Skeletal muscle tissue (tissue), 4 donors: ENCODE data around the gene PLEKHB1. TPM values are rescaled to one million over a fixed set of nuclear protein-coding genes. Genes with fewer than 3 reads are reported as not detected.

Experiments used
- H3K27ac ChIP-seq: one replicate; pipeline ENCODE4 v1.7.0; 2013; ENCODE audit warnings: mild to moderate bottlenecking, low read depth, low read length, inconsistent platforms
- H3K27me3 ChIP-seq, 3 donors: one replicate each; pipeline ENCODE4 v1.7.0; 2013; ENCODE audit warnings: low read length in 3 of 3; ENCODE audit not compliant: control insufficient read depth in 3 of 3, insufficient read depth in 3 of 3
- H3K36me3 ChIP-seq, 3 donors: one replicate each; pipeline ENCODE4 v1.7.0; 2013; ENCODE audit warnings: low read length in 3 of 3; ENCODE audit not compliant: control insufficient read depth in 3 of 3, insufficient read depth in 3 of 3
- H3K4me1 ChIP-seq, 3 donors: one replicate each; pipeline ENCODE4 v1.7.0; 2013; ENCODE audit warnings: low read length in 3 of 3, mild to moderate bottlenecking in 3 of 3; ENCODE audit not compliant: control insufficient read depth in 3 of 3, insufficient read depth in 3 of 3
- H3K4me3 ChIP-seq, 3 donors: one replicate each; pipeline ENCODE4 v1.7.0; 2013; ENCODE audit warnings: low read length in 3 of 3
- H3K9ac ChIP-seq, 3 donors: one replicate each; pipeline ENCODE4 v1.7.0; 2013; ENCODE audit warnings: low read length in 3 of 3, mild to moderate bottlenecking in 3 of 3, moderate library complexity in 2 of 3, low read depth in 1 of 3
- H3K9me3 ChIP-seq, 3 donors: one replicate each; pipeline ENCODE4 v1.7.0; 2013; ENCODE audit warnings: low read length in 3 of 3; ENCODE audit not compliant: control insufficient read depth in 3 of 3
- total RNA-seq: library from RNA; depleted of rRNA; stranded (reverse); fragments of >200 nt; gene quantifications from one replicate; pipeline ENCODE4 v1.2.3, GENCODE V29; 2014
- donor health status: Osteomylitis.

Gene PLEKHB1
- total RNA-seq, 1 donor from 2014 or later, result 1.0 TPM

DNA sequence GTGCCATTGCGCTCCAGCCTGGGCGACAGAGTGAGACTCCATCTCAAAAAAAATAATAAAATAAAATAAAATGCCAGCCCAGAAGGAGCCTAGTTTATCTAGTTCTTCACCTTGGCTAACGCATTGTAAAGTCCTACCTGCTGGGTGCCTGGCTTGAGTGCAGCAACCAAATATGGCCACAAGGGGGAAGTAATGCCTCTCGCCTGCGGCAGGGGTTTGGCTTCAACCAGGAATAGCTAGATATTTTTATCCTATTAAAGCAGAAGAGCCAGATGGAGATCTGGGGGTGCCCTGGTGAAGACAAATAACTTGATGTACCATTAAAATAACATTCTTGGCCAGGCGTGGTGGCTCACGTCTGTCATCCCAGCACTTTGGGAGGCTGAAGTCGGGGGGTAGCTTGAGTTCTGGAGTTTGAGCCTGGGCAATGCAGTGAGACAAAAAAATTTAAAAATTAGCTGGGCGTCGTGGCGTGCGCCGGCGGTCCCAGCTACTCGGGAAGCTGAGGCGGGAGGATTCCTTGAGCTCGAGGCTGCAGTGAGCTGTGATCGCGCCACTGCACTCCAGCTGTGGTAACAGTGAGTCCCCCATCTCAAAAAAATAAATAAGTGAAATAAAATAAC lies 20.6 kb upstream of the PLEKHB1 start:
- H3K9ac ChIP-seq, result peak overlapping the region in 2 of 3 donors; percentile 65 to 75
- peak overlapping the region; percentile 58 to 69 (median 68) for H3K4me3 ChIP-seq
- H3K27me3 ChIP-seq, result no peaks in the 10 kb centered on the region
- peaks cover 14 to 31% (median 23%) of the 10 kb centered on the region in 3 donors for H3K4me1 ChIP-seq
- no peaks in the 10 kb centered on the region for H3K36me3 ChIP-seq
- no peaks in the 10 kb centered on the region for H3K9me3 ChIP-seq
- H3K27ac ChIP-seq, result no peak overlapping the region

DNA sequence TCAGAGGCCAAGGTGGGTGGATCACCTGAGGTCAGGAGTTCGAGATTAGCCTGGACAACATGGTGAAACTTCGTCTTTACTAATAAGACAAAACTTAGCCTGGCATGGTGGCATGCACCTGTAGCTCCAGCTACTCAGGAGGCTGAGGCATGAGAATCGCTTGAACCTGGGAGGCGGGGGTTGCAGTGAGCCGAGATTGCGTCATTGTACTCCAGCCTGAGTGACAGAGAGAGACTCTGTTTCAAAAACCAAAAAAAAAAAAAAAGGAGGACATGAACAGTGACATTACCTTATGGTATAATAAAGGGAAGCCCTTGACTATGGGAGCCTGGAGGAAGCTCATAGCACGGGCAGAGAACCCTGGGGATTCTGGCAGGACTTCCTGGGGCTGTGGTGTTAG lies 16.5 kb upstream of the PLEKHB1 start:
- no peak overlapping the region for H3K27ac ChIP-seq
- H3K4me1 ChIP-seq, result peaks cover 2 to 11% (median 7%) of the 10 kb centered on the region in 3 donors
- H3K9ac ChIP-seq, result no peak overlapping the region
- no peaks in the 10 kb centered on the region for H3K36me3 ChIP-seq
- H3K9me3 ChIP-seq, result no peaks in the 10 kb centered on the region
- H3K27me3 ChIP-seq, result no peaks in the 10 kb centered on the region
- no peak overlapping the region for H3K4me3 ChIP-seq

DNA sequence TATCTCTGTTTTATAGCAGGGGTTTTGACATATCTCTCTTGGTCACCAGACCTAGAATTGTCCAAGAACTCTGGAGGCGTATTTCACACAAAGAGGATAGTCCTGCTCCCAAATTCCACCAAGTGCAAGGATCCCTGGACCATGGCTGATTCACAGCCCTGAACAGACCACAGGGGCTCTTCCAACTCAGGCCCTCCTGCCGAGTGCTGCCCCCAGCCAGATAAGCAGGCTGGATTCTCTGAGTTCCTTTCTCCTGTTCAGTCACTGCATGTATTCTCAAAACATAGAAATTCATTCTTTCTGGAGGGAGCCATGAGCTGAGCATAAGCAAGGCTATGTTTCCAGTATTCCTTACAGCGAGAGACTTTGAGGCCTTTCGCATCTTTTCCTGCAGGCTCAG lies 13.4 kb upstream of the PLEKHB1 start:
- Histone ChIP-seq H3K4me3 (no peak overlapping the region), H3K27ac (no peak overlapping the region), H3K27me3 (no peaks in the 10 kb centered on the region), H3K4me1 (no peaks in the 10 kb centered on the region), H3K9ac (no peak overlapping the region), H3K9me3 (no peaks in the 10 kb centered on the region), H3K36me3 (no peaks in the 10 kb centered on the region)

DNA sequence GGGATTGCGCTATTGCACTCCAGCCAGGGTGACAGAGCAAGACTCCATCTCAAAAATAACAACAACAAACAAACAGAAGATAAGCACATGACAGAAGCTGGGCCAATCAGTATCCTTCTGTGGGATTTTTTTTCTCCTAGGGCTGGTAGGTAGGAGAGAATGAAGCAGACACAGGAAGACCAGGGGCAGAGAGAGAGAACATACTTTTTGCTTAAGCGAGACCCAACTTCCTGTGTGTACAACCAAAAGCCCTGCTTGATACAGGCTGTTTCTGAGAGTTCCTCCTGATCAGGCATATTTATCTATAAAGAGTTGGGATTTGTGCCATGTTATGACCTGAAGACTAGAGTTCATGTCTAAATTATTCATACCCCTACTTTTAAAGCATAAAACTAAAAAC lies 12.4 kb upstream of the PLEKHB1 start:
- Histone ChIP-seq H3K4me3 (no peak overlapping the region), H3K9me3 (no peaks in the 10 kb centered on the region), H3K36me3 (no peaks in the 10 kb centered on the region), H3K4me1 (no peaks in the 10 kb centered on the region), H3K9ac (no peak overlapping the region), H3K27me3 (no peaks in the 10 kb centered on the region), H3K27ac (no peak overlapping the region)

- no peaks in the 10 kb centered on the region for H3K36me3 ChIP-seq
- no peak overlapping the region for H3K9ac ChIP-seq
- H3K27ac ChIP-seq, result no peak overlapping the region
- no peak overlapping the region for H3K4me3 ChIP-seq
- H3K9me3 ChIP-seq, result no peaks in the 10 kb centered on the region
- H3K4me1 ChIP-seq, result no peaks in the 10 kb centered on the region
- no peaks in the 10 kb centered on the region for H3K27me3 ChIP-seq
Measured at GRCh38 chr11:73635721-73636120, 10.7 kb upstream of the PLEKHB1 start.

GRCh38 chr11:73636249-73636648 lies 10.1 kb upstream of the PLEKHB1 start:
- no peaks in the 10 kb centered on the region for H3K27me3 ChIP-seq
- H3K4me3 ChIP-seq, result no peak overlapping the region
- no peaks in the 10 kb centered on the region for H3K9me3 ChIP-seq
- H3K4me1 ChIP-seq, result no peaks in the 10 kb centered on the region
- H3K9ac ChIP-seq, result no peak overlapping the region
- H3K36me3 ChIP-seq, result no peaks in the 10 kb centered on the region
- no peak overlapping the region for H3K27ac ChIP-seq

DNA sequence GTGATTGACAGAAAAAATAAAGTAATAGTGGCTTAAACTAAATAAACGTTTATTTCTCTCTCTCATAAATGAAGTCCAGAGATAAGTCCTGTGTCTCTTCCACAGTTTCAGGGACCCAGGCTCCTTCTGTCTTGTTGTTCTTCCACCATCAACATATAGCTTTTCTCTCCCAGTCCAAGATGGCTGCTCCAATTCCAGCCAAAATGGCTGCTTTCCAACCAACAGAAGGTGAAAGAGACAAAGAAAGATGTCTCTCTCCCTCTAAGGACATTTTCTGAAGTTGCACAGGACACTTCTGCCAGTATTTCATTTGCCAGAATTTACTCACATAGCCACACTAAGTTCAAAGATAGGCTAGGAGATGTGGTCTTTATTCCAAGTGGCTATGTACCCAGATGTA lies 9.4 kb upstream of the PLEKHB1 start:
- Histone ChIP-seq H3K4me3 (no peak overlapping the region), H3K9me3 (no peaks in the 10 kb centered on the region), H3K9ac (no peak overlapping the region), H3K36me3 (no peaks in the 10 kb centered on the region), H3K27me3 (no peaks in the 10 kb centered on the region), H3K27ac (no peak overlapping the region), H3K4me1 (no peaks in the 10 kb centered on the region)

GRCh38 chr11:73640592-73640991 lies 5.8 kb upstream of the PLEKHB1 start:
- Histone ChIP-seq H3K4me1 (no peaks in the 10 kb centered on the region), H3K4me3 (no peak overlapping the region), H3K27ac (no peak overlapping the region)

DNA sequence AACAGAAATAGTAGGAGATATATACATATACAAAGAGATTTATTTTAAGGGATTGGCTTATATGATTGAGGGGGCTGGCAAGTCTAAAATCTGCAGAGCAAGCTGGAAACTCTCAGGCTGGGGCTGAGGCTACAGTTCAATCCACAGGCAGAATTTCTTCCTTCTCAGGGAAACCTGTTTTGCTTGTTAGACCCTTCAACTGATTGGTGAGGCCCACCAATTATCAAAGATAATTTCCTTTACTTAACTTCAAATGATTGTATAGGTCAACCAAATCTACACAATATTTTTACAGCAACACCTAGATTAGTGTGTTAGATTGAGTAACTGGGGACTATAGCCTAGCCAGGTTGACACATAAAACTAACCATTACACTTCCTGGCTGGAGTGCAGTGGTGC lies 4.7 kb upstream of the PLEKHB1 start:
- Histone ChIP-seq H3K27me3 (peaks cover 0 to 3% (median 0%) of the 10 kb centered on the region in 3 donors), H3K36me3 (no peaks in the 10 kb centered on the region), H3K4me1 (no peaks in the 10 kb centered on the region), H3K9ac (no peak overlapping the region), H3K27ac (no peak overlapping the region), H3K4me3 (no peak overlapping the region), H3K9me3 (no peaks in the 10 kb centered on the region)

More at GRCh38 chr11:73640592-73640991, 5.8 kb upstream of the PLEKHB1 start:
- no peaks in the 10 kb centered on the region for H3K36me3 ChIP-seq
- H3K9ac ChIP-seq, result no peak overlapping the region
- H3K9me3 ChIP-seq, result no peaks in the 10 kb centered on the region
- no peaks in the 10 kb centered on the region for H3K27me3 ChIP-seq

GRCh38 chr11:73645121-73645969 lies 1.0 kb upstream of the PLEKHB1 start:
- Histone ChIP-seq H3K27me3 (peaks cover 0 to 3% (median 0%) of the 10 kb centered on the region in 3 donors), H3K4me3 (no peak overlapping the region), H3K36me3 (no peaks in the 10 kb centered on the region)

More at GRCh38 chr11:73645121-73645969, 1.0 kb upstream of the PLEKHB1 start:
- peaks cover 3 to 8% (median 5%) of the 10 kb centered on the region in 3 donors for H3K4me1 ChIP-seq
- H3K9me3 ChIP-seq, result no peaks in the 10 kb centered on the region
- H3K27ac ChIP-seq, result no peak overlapping the region
- H3K9ac ChIP-seq, result no peak overlapping the region
